ENCODE results near the gene ERO1B. TPM values are rescaled to one million over a fixed set of nuclear protein-coding genes. Genes with fewer than 3 reads are reported as not detected.

ERO1B gene
- total RNA-seq, 1 donor from 2014 or later: 1.0 TPM

DNA sequence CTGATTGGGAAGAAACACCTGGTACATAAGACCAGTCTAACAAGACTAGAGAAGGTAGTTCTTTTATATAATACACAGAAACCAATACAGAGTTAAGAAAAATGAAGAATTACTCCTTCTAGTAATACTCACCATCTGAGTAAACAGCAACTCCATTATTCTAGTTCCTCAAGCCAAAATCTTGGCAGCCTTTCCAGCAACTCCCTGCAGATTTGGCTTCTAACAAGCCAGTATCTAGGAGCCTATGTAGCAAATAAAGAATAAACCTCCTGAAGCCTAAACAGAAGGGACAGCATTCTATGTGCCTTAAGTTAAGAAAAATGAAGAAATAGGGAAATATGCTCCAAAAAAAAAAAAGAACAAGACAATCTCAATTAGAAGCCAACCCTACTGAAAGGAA, 24.5 kb downstream of the ERO1B start:
- H3K27me3 Mint-ChIP-seq (ENCODE audit: low read depth): no peaks in the 10 kb centered on the region
- TF ChIP-seq, protein P1, sequence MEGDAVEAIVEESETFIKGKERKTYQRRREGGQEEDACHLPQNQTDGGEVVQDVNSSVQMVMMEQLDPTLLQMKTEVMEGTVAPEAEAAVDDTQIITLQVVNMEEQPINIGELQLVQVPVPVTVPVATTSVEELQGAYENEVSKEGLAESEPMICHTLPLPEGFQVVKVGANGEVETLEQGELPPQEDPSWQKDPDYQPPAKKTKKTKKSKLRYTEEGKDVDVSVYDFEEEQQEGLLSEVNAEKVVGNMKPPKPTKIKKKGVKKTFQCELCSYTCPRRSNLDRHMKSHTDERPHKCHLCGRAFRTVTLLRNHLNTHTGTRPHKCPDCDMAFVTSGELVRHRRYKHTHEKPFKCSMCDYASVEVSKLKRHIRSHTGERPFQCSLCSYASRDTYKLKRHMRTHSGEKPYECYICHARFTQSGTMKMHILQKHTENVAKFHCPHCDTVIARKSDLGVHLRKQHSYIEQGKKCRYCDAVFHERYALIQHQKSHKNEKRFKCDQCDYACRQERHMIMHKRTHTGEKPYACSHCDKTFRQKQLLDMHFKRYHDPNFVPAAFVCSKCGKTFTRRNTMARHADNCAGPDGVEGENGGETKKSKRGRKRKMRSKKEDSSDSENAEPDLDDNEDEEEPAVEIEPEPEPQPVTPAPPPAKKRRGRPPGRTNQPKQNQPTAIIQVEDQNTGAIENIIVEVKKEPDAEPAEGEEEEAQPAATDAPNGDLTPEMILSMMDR (conservative IDR thresholded peaks at IDR 0.05): no peak
- peaks cover 17% of the 10 kb centered on the region for H3K9me3 Mint-ChIP-seq
- H3K4me3 Mint-ChIP-seq: no peak overlapping the region
- H3K27ac Mint-ChIP-seq (ENCODE audit: unreplicated experiment): no peak overlapping the region
- no peaks in the 10 kb centered on the region for H3K4me1 Mint-ChIP-seq
- H3K36me3 Mint-ChIP-seq (ENCODE audit: low read depth): peaks cover 19% of the 10 kb centered on the region
- no peak for DNase-seq (ENCODE audit: low read depth, low spot score)

DNA sequence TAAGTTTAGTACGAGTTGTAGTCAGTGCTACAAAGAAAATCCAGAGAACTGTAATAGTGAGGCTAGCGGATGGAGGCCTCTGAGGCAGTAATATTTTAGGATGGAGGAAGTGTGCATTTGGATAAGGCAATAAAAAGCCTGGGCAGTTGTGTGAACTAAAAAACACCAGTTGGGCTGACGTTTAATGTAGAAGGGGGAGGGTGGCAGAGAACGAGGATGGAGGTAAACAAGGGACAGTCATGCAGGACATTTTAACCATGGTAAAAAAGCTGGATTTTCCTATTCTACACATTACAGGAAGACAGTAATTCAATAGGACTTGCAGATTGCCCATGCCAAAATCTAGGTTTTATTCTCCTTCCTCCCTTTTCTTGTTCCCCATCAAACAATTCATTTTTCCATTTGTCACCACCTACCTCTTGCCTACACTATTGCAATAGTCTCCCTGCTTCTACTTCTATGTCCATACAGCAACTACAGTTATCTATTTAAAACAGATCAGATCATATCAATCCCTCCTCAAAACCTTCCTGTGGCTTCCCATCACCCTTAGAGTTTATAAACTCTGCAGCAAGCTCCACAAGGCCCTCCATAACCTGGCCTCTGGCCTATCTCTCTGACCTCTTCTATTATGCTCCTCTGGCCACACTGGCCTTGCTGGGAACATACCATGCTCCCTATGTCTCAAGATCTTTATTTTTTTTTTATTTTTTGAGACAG, 27.7 kb downstream of the ERO1B start:
- Mint-ChIP-seq H3K27me3 (ENCODE audit: low read depth) (no peaks in the 10 kb centered on the region), H3K27ac (ENCODE audit: unreplicated experiment) (no peak overlapping the region), H3K4me3 (no peak overlapping the region), H3K9me3 (peaks cover 10% of the 10 kb centered on the region), H3K36me3 (ENCODE audit: low read depth) (peaks cover 12% of the 10 kb centered on the region), H3K4me1 (no peaks in the 10 kb centered on the region)
- TF ChIP-seq, protein P1 (conservative IDR thresholded peaks at IDR 0.05): no peak
- DNase-seq (ENCODE audit: low read depth, low spot score): no peak

DNA sequence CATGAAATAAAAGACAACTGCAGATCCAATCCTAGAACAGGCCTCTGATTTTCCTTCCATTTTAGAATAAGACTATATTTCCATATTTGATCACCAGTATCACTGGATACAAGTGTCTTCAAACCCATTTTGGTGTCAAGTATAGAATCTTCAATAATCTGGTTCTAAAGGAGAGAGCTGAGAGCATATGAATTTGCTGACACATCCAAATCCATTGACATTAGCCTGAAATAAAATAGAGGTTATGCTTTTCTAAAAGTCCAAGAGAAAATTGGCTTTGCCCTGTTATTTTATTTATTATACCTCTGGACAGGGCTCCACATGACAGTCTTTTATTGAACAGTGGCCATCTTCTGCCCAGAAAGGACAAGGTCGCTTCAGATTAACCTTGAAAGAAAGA, 28.6 kb downstream of the ERO1B start:
- no peak for DNase-seq (ENCODE audit: low read depth, low spot score)
- TF ChIP-seq, protein P1 (conservative IDR thresholded peaks at IDR 0.05): no peak
- H3K27me3 Mint-ChIP-seq (ENCODE audit: low read depth): no peaks in the 10 kb centered on the region
- H3K27ac Mint-ChIP-seq (ENCODE audit: unreplicated experiment): no peak overlapping the region
- H3K9me3 Mint-ChIP-seq: peaks cover 7% of the 10 kb centered on the region
- H3K4me1 Mint-ChIP-seq: no peaks in the 10 kb centered on the region
- no peak overlapping the region for H3K4me3 Mint-ChIP-seq
- peaks cover 9% of the 10 kb centered on the region for H3K36me3 Mint-ChIP-seq (ENCODE audit: low read depth)

DNA sequence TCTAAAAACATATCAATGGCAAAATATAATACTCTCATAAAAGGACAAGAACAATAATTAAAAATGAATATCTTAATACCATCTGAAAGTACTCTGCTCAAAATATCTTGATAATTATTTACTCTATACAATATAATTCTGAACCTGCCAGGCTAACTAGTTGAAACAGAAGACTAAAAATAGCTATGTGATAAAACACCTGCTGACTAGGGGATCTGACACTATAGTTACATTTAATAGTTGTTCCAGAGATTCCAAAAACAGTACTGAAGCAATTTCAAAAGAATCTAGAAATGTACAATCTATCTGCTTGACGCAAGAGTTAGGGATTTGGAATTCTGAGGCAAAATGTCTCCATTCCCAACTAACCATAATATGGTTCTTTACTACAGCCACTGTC, 30.2 kb downstream of the ERO1B start:
- TF ChIP-seq, protein P1 (conservative IDR thresholded peaks at IDR 0.05): no peak
- H3K36me3 Mint-ChIP-seq (ENCODE audit: low read depth): no peaks in the 10 kb centered on the region

DNA sequence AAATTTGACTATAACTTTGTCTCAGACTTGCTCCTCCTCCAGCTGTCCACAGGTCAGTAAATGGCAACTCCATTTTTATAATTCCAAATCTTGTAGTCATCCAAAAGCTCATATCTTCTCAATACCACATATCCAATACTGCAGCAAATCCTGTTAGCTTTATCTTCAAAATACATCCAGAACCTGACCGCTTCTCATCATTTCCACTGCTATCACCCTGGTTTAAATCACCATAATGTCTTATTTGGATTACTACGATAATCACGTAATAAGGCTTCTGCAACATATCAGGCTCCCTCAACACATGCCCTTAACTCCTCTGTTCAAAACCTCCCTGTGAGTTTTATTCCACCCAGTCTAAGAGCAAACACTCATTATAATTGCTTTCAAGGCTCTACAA, 34.5 kb downstream of the ERO1B start:
- H3K27me3 Mint-ChIP-seq (ENCODE audit: low read depth): no peaks in the 10 kb centered on the region
- TF ChIP-seq, protein P1 (conservative IDR thresholded peaks at IDR 0.05): no peak
- no peaks in the 10 kb centered on the region for H3K4me1 Mint-ChIP-seq
- H3K9me3 Mint-ChIP-seq: no peaks in the 10 kb centered on the region
- no peak overlapping the region for H3K27ac Mint-ChIP-seq (ENCODE audit: unreplicated experiment)
- no peaks in the 10 kb centered on the region for H3K36me3 Mint-ChIP-seq (ENCODE audit: low read depth)
- H3K4me3 Mint-ChIP-seq: no peak overlapping the region
- no peak for DNase-seq (ENCODE audit: low read depth, low spot score)

More for the DNA sequence above, 30.2 kb downstream of the ERO1B start:
- H3K9me3 Mint-ChIP-seq: no peaks in the 10 kb centered on the region
- no peak overlapping the region for H3K4me3 Mint-ChIP-seq
- no peak overlapping the region for H3K27ac Mint-ChIP-seq (ENCODE audit: unreplicated experiment)
- DNase-seq (ENCODE audit: low read depth, low spot score): no peak
- H3K4me1 Mint-ChIP-seq: no peaks in the 10 kb centered on the region
- H3K27me3 Mint-ChIP-seq (ENCODE audit: low read depth): no peaks in the 10 kb centered on the region
